Mammary epithelial cell (primary cell): ENCODE data around the gene GLRA3.

ENCODE experiments used
- EZH2 ChIP-seq: IDR thresholded peaks from 2 replicates; pipeline ENCODE4 v1.6.1; 2012; ENCODE audit warnings: low read length, inconsistent platforms, borderline replicate concordance
- TF ChIP-seq, protein P1 (sequence below), 2 donors: IDR thresholded peaks in 1 of 2; conservative IDR thresholded peaks in 1 of 2; 2 replicates each; pipeline ENCODE4 v1.5.1; 2011 to 2012; ENCODE audit warnings: inconsistent platforms in 2 of 2, low read length in 2 of 2, mild to moderate bottlenecking in 2 of 2, control low read depth in 1 of 2, low read depth in 1 of 2; ENCODE audit not compliant: insufficient read depth in 1 of 2; ENCODE audit errors: extremely low read depth in 1 of 2

DNA sequence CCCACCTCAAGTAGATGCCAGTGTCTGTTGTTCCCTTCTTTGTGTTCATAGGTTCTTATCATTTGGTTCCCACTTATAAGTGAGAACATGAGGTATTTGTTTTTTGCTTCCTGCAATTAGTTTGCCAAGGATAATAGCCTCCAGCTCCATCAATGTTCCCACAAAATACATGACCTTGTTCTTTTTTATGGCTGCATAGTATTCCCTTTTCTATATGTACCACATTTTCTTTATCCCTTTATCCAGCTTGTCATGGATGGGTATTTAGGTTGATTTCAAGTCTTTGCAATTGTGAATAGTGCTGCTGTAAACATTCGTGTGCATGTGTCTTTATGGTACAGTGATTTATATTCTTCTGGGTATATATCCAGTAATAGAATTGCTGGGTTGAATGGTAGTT, 138.4 kb downstream of the GLRA3 start:
- TF ChIP-seq, protein P1, sequence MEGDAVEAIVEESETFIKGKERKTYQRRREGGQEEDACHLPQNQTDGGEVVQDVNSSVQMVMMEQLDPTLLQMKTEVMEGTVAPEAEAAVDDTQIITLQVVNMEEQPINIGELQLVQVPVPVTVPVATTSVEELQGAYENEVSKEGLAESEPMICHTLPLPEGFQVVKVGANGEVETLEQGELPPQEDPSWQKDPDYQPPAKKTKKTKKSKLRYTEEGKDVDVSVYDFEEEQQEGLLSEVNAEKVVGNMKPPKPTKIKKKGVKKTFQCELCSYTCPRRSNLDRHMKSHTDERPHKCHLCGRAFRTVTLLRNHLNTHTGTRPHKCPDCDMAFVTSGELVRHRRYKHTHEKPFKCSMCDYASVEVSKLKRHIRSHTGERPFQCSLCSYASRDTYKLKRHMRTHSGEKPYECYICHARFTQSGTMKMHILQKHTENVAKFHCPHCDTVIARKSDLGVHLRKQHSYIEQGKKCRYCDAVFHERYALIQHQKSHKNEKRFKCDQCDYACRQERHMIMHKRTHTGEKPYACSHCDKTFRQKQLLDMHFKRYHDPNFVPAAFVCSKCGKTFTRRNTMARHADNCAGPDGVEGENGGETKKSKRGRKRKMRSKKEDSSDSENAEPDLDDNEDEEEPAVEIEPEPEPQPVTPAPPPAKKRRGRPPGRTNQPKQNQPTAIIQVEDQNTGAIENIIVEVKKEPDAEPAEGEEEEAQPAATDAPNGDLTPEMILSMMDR (conservative IDR thresholded peaks at IDR 0.05 in 1 of 2, IDR thresholded peaks at IDR 0.05 in 1 of 2; ENCODE audit: extremely low read depth in 1 of 2, insufficient read depth in 1 of 2, low read depth in 1 of 2, low read length in 2 of 2): no peak
- TF ChIP-seq EZH2: no peak
